NCI-H774 (cell line): Measurements from ENCODE around the gene CDC42BPB.
A peak's percentile ranks its signal among the peaks of the same experiment; 100 is the strongest.

ENCODE experiments used
- DNase-seq: peaks from one replicate; lab custom pipeline; 2025; lab: John Stamatoyannopoulos, UW

CDC42BPB gene

DNA sequence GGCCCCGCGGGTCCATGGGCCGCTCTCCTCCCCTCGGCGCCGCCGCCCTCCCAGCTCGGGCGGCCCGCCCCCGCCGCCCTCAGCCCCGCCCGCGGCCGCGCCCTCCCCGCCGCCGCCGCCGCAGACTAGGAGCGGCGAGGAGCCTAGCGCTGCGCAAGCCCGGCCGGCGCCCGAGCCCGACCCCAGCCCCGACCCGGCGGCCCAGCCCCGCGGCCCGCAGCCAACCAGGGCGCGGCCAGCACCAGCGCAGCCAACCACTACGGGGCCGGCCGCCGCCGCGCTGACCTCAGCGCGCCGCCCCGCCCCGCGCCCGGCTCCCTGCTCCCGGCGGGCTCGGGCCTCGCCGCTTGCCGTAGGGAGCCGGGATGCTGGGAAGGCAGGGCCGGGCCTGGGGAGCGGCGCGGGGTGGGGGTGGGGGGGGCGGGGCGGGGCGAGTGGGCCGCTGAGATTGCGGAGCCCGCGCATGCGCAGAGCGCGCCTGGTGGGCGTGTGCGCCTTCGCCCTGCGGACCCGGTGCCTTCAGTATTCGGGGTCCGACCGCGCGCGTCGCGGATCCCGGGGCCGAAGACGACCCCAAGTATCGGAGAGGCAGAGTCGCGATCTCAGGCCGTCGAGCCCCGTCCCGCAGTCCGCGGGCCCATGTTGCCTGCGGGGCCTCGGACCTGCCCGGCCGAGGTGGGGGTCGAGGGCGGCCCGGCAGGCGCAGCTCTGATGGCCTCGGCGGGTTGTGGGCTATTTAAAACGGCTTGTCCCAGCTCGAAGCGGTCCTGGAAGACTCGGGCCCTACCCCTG lies at the start of gene CDC42BPB:
Gene CDC42BPB (minus strand): TSS at position 178 of the 792 bp plus-strand sequence. CDS start 376 bp downstream, outside the sequence.
- peak; percentile 92 for DNase-seq

GRCh38 chr14:103105580-103106150 lies 48.3 kb upstream of the CDC42BPB start:
- DNase-seq, result peak; percentile 70

- DNase-seq, result peak; percentile 70
Observed at GRCh38 chr14:103104654-103105452, 47.5 kb upstream of the CDC42BPB start.

DNA sequence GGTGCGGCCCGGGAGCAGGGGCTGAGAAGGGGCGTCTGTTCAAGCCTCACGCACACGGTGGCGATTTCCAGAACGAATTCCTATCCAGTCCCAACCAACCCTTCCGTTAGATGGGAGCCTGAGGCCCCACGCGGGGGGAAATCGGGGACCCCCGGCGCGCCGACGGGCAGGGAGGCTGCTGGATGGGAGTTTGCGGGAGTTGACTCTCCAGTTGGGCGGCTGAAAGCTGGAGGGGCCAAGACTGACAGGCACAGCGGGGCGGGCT lies 47.0 kb upstream of the CDC42BPB start:
- DNase-seq, result no peak

- peak; percentile 55 for DNase-seq
Observed at GRCh38 chr14:103103461-103104388, 46.4 kb upstream of the CDC42BPB start.

GRCh38 chr14:103102689-103103260 lies 45.4 kb upstream of the CDC42BPB start:
- no peak for DNase-seq

DNA sequence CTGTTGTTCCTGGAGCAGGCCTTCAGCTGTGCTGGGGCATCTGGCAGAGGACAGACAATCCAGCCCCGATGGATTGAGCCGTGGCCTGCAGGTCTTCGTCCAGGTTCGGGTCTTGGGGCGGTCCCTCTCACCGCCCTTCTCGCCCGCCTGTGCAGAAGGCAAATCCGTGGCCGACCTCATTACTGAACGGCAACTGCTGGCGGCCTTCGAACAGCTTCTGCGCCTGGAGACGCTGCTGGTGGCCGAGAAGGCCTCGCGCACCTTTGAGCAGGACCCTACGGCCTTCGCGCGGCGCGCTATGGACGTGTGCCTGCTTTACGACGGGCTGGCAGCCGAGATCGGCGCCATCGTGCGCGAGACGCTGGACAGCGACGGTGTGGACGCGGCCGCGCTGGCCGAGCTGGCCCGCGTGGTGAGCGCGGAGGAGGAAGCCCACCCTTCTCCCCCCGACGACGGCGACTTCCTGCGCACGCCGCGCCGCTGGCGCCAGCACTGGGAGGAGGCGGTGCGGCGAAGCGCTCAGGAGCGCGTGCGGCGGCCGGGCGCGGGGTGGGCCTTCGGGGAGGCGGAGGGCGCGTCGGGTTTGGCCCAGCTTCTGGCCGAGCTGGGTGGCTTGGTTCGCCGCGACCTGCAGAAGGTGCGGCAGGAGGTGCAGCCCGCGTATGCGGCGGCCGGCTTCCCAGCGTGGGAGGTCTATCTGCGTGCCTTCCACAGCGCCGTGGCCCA lies 44.8 kb upstream of the CDC42BPB start:
- DNase-seq, result no peak

GRCh38 chr14:103101257-103101962 lies 44.1 kb upstream of the CDC42BPB start:
- DNase-seq, result no peak

DNA sequence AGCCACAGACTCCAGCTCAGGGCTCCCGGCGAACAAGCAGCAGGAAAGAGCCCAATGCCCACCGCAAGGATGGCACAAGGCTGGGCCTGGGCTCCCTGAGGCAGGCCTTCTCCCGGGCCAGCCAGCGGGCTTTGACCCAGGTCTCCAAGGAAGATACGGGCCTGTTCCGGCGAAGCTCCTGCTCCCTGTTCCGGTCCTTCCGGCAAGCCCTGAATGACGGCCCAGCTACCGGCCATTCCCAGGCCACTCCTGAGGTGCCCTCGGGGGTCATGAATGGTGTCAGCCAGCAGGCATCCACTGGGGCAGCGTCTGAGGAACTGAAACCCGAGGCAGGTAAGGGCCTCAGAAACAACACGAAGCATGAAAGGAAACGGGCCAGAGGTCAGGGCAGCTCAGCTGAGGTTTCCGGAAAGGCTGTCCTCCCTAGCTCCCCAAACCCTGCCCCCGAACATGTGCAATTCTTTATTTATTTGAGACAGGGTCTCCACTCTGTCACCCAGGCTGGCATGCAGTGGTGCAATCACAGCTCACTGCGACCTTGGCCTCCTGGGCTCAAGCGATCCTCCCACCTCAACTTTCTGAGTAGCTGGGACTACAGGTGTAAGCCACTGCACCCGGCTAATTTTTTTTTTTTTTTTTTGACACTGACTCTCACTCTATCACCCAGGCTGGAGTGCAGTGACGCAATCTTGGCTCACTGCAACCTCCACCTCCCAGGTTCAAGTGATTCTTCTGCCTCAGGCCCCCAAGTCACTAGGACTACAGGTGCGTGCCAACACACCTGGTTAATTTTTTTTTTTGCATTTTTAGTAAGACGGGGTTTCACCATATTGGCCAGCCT lies 43.2 kb upstream of the CDC42BPB start:
- DNase-seq, result no peak

DNA sequence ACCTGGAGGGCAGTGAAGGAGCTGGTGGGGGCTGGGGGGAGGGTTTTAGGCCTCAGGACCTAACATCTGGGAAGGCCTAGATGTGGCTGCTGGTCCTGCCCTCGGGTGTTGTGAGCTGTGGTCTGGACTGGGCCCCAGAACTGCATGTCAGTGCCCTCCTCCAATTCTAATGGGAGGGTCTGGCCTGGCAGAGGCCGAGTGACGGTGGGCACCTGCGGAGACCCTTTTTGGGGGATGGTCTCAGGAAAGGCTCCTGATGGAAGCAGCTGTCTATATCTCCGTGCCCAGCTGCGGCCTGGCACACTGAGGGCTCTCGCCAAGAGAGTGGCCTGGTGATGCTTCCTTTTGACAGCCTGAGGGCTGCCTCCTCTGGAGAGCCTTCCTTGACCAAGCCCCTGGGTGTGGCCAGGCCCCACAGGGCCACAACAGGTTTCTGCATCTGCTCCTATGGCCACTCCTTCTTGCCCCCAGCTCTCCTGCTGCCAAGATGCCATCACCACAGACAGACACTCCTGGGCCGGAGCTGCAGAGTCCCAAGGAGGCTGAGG lies 42.5 kb upstream of the CDC42BPB start:
- DNase-seq, result no peak

DNA sequence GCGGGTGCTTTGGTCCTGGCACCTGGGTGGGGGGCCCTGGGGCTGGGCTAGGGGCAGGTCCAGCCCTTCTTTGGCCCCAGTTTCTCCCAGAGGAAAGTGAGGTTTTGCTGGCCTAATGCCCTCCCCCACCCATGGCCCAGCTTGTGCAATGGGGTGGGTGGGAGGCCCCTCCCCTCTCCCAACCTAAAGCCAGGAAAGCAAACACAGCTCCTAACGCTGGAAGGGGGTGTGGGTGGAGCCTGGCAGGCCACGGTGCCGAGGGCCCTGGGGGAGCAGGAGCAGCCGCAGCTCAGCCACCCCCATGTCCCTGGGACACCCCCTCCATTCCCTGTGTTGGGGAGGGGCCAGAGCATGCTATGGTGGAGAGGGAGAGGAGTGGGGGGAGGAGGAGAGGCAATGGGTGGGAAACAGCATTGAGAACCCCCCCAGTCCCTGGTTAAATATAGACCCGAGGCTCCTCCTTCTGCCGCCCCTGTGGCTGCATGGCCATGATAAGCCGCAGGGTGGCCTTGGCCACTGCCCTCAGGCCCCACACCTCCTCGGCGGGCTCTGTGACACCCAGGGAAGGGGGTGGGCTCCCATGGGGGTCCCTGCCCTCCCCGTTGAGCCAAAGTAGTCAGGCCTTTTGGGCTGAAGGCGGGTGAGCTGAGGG lies 41.9 kb upstream of the CDC42BPB start:
- DNase-seq, result no peak

- no peak for DNase-seq
Observed at GRCh38 chr14:103097994-103098957, 40.9 kb upstream of the CDC42BPB start.

DNA sequence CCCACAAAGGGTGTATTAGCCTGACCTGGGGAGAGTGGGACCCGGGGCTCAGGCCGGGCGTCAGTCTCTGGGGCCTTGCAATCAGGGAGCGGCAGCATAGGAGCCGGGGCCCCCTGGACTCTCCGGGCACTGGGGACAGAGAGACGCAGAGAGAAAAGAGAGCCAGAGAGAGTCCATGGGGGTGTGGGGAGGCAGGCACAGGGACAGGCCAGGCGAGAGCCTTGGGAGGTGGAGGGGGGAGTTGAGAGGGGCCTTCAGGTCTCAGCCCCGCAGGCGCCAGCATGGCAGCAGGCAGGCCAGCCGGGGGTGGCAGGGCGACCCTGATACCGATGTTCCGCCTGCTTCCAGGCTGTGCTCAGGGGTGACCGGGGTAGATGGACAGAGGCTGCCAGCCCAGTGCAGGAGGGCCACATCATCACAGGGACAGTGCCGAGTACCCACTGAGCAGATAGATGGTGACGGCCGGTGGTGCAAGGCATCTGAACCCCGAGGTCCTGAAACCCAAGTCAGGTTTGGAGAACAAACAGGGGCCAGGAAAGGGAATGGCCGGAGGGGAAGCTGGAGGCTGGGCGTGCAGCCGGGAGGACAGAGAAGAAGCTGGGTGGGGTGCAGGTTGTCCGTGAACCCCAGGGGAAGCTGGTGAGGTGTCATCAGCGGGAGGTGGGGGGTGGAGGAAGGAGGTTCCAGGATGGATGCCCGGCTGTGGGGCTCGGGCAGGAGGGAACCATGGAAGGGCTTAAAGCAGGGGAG lies 40.1 kb upstream of the CDC42BPB start:
- no peak for DNase-seq

GRCh38 chr14:103096387-103096786 lies 39.0 kb upstream of the CDC42BPB start:
- DNase-seq, result no peak

DNA sequence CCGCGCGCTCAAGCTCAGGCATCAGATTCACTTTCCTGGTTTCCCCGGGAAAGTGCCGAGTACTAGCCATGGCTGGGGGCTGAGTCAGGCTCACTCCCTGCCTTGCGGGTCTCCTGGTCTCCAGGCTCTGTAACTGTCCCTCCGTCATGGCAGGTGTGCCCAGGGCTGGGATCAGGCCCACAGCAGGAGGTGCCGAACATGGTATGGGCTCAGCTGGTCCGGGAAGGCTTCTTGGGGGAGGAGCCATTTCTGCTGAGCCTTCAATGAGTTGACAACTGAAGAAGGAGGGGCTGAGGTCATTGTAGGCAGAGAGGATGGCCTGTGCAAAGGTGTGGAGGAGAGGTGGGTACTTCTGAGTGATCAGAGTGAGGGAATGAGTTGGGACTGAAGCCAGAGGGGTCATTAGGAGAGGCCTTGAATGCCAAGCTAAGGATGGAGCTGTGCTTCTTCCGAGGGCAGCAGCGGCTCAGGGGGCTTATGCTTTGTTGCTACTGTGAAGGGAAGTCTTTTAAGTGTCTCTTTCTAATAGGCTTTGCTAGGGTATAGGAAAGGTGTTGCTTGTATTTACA lies 37.9 kb upstream of the CDC42BPB start:
- no peak for DNase-seq
